ENCODE results near the gene CDC45. TPM values are rescaled to one million over a fixed set of nuclear protein-coding genes. Genes with fewer than 3 reads are reported as not detected.
"Not testable (repeated sequence)": the region's sequence is repeated elsewhere in the genome, so short reads cannot be mapped to it uniquely, and the experiment has no call there.

CDC45 gene, protein sequence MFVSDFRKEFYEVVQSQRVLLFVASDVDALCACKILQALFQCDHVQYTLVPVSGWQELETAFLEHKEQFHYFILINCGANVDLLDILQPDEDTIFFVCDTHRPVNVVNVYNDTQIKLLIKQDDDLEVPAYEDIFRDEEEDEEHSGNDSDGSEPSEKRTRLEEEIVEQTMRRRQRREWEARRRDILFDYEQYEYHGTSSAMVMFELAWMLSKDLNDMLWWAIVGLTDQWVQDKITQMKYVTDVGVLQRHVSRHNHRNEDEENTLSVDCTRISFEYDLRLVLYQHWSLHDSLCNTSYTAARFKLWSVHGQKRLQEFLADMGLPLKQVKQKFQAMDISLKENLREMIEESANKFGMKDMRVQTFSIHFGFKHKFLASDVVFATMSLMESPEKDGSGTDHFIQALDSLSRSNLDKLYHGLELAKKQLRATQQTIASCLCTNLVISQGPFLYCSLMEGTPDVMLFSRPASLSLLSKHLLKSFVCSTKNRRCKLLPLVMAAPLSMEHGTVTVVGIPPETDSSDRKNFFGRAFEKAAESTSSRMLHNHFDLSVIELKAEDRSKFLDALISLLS
- total RNA-seq, result 10 to 100 TPM; 59.5 to 65.7 TPM

DNA sequence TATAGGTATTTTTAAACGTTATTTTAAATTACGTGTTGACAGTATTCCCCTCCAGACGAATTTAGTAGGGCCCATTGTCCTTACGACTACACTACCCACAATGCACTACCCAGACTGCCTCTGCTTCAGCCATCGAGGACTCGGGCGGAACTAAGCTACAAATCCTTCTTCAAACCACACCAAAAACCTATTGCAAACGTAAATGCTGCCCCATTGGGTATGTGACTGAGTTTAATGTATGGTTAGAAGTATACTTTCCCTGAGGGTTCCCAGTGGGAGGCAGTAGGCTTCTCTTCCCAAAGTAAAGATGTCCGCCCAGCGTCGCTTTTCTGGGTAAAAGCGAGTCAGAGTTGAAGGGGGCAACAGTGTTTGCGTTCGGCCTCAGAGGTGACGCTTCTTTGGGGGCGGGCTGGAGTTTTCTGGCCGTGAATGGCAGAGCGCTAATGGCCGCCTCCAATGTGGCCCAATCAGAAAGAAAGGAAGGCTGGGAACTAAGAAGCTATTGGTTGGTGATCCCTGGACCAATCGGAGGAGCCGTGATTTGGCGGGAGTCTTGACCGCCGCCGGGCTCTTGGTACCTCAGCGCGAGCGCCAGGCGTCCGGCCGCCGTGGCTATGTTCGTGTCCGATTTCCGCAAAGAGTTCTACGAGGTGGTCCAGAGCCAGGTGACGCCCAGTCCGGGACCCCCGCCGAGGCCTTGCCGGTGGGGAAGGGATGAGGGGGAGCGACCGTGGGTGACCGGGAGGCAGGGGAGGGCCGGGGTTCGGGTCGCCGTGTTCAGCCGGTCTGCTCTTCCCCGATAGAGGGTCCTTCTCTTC is at the start of gene CDC45:
CDC45 (plus strand) TSS at position 566 of the 818 bp plus-strand sequence; CDS start at position 615, 49 bp downstream.
- POLR2A ChIA-PET, result no interaction called here
- peaks cover 43% of the 10 kb centered on the region for H3K4me1 Mint-ChIP-seq
- H3K9me3 Mint-ChIP-seq, result no peaks in the 10 kb centered on the region
- peaks cover 23% of the 10 kb centered on the region for H3K36me3 Mint-ChIP-seq (ENCODE audit: low read depth)
- peak within 1 kb of the TSS; percentile 100 for H3K27ac Mint-ChIP-seq
- H3K27me3 Mint-ChIP-seq, result no peaks in the 10 kb centered on the region
- CTCF ChIA-PET, result interaction anchor here (0.9 to 1.6 kb wide), 5 partner anchors 15 to 152 kb away, joined by 3 to 7 read pairs (median 3); no protein-coding TSS in a partner anchor
- peak; percentile 97 for DNase-seq
- H3K4me3 Mint-ChIP-seq, result peak within 1 kb of the TSS; percentile 100

DNA sequence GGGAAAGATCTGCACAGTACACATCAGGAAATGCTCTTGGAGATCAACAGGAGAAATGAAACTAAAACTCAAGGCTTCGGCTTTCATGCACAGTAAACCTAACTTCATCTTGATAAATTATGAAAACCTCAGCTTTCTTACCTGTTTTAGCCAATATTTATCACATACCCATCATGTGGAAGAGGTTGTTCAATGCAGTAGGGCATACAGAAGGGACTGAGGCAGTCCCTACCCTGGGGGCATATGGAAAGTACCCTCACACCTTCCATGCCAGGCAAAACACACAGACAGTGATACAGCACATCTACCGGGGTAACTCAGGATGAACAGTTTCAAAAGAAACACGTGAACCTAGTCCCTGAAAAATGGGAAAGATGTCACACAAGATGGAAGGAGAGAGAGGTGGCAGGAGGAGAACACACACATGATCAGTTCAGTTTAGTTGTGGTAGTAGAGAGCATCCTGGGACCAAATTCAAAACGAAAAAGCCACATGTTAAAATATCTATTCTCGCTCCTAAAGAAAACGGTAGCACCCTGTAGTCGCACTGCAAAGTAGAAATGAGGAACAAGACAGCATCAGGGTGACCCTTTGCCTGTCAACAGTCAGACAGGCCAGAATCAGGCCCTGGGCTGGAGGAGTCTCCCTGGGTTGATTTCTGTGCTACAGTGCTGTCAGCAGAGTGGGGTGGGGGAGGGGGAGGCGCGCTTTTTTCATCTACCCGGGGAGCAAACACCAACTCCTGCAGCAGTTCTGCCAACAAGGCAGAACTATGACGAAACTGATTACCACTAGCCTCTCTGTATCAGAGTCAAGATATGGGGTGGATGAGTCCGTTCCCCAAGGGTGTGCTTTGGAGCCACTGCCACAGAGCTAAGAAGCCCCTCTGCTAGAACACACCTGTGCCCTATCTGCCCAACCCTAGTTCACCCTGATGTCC is 49.5 kb upstream of the CDC45 start:
- Mint-ChIP-seq H3K9me3 (no peaks in the 10 kb centered on the region), H3K36me3 (ENCODE audit: low read depth) (peaks cover 44% of the 10 kb centered on the region), H3K27ac (peak overlapping the region; percentile 89), H3K27me3 (no peaks in the 10 kb centered on the region), H3K4me1 (peaks cover 48% of the 10 kb centered on the region), H3K4me3 (peak overlapping the region; percentile 81)
- ChIA-PET CTCF (no interaction called here), POLR2A (no interaction called here)
- peak; percentile 67 for DNase-seq

DNA sequence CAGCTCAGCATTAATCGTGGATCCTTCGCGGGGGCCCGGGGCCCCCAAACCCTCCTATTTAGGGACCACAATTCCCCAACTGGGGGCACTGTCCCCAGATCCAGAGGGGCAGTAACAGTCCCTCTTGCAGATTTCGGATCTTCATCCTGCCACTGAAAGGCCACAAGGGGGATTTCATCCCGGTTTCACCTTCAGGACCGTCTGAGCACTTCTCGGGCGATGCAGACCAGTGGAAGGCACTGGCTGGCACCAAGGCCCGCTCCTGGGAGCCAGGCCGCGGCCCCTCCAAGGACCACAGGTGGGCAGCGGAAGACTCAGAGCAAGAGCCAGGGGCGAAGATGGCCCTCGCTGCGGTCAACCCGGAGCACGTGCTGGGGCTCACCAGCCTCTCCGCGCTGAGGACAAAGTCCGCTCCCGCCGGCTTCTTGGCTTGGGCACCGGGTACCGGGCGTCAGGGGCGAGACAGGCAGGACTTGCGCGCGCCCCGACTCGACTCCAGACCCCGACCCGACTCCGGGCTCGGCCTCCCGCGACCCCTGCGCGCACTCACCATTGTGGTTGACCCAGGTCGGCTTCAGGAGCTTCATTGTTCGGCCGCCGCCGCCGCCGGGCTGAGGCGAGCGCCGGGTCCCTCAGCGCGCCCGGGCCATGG is 48.7 kb upstream of the CDC45 start:
- H3K36me3 Mint-ChIP-seq (ENCODE audit: low read depth), result peaks cover 47% of the 10 kb centered on the region
- H3K27ac Mint-ChIP-seq, result peak overlapping the region; percentile 89
- peak overlapping the region; percentile 81 for H3K4me3 Mint-ChIP-seq
- peaks cover 47% of the 10 kb centered on the region for H3K4me1 Mint-ChIP-seq
- DNase-seq, result peak; percentile 24
- no peaks in the 10 kb centered on the region for H3K9me3 Mint-ChIP-seq
- ChIA-PET CTCF (interaction anchor here (0.6 to 1.5 kb wide), 2 partner anchors 8 to 20 kb away, joined by 5 to 6 read pairs; no protein-coding TSS in a partner anchor), POLR2A (interaction anchor here (1.0 to 1.4 kb wide), 2 partner anchors 10 to 16 kb away, joined by 3 to 5 read pairs; partner anchors contain the start of gene C22orf39)
- H3K27me3 Mint-ChIP-seq, result no peaks in the 10 kb centered on the region

DNA sequence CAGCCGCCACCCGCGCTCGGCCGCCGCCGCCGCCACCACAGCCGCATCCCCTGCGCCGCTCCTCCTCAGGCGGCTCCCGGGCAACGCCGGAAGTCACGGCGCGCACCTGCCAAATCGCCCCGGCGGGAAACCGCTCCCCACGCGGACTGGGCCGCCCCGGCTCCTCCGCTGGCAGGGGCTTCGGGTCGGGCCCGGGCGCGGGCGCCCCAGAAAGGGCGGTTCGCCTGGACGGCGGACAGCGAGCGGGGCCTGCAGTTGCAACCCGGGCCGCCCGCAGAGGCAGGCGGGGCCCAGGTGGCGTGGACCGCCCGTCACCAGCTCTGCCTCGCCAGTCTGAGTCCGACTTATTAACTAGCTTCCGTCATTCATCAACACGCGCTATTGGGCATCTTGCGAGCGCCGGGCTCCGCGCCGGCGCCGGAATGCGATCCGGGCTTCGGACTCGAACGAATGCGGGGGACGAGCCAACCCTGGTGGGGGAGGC is 48.0 kb upstream of the CDC45 start, which contains the start of gene HIRA:
HIRA (minus strand) TSS at position 85 of the 484 bp plus-strand sequence. CDS start 257 bp downstream, outside the sequence.
- Mint-ChIP-seq H3K36me3 (ENCODE audit: low read depth) (peaks cover 41% of the 10 kb centered on the region), H3K4me3 (peak within 1 kb of the TSS; percentile 81), H3K9me3 (no peaks in the 10 kb centered on the region), H3K4me1 (peaks cover 40% of the 10 kb centered on the region), H3K27ac (peak within 1 kb of the TSS; percentile 97), H3K27me3 (no peaks in the 10 kb centered on the region)
- ChIA-PET POLR2A (interaction anchor here (1.0 to 1.4 kb wide), 2 partner anchors 11 to 15 kb away, joined by 3 to 5 read pairs; partner anchors contain the start of gene C22orf39), CTCF (interaction anchor here (0.9 to 1.5 kb wide), 2 partner anchors 9 to 20 kb away, joined by 3 to 6 read pairs; no protein-coding TSS in a partner anchor)
- peak; percentile 80 for DNase-seq

DNA sequence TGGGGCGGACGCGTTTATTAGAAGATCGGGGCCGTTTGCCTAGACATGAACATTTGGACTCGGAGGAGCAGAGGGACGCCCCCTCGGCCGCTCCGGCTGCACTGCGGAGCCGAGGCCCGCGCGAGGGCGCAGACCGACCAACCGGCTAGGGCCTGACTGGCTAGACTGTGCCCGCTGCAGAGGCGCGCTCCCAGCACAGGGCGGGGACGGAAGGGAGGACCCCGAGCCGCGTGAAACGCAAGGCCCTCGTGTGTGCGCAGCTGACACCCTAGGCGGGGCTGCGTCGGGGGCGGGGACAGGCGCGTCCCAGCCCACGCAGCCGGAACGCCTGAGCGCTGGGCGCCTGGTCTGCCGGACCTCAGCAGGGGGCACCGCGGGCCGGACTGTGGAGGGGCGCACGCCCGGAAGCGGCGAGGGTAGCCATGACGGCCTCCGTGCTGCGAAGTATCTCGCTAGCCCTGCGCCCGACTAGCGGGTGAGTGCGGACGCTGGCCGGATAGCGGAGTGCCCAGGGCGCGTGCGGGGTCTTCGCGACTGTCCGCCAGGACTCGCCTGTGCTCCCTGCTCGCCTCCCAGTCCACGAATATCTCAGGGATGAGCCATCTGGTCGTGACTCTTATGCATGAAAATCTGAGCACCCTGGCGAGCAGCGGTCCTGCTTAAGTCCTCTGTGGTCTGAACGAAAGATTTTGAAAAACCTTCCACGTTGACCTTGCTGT is 47.4 kb upstream of the CDC45 start, which contains the start of gene MRPL40:
MRPL40 (plus strand) TSS at position 413 of the 719 bp plus-strand sequence; CDS start at position 423, 10 bp downstream.
- Mint-ChIP-seq H3K4me1 (peaks cover 34% of the 10 kb centered on the region), H3K4me3 (peak within 1 kb of the TSS; percentile 81), H3K9me3 (no peaks in the 10 kb centered on the region), H3K27me3 (no peaks in the 10 kb centered on the region), H3K36me3 (ENCODE audit: low read depth) (peaks cover 35% of the 10 kb centered on the region), H3K27ac (peak within 1 kb of the TSS; percentile 97)
- ChIA-PET CTCF (interaction anchor here (0.9 to 1.5 kb wide), 2 partner anchors 10 to 19 kb away, joined by 3 to 6 read pairs; no protein-coding TSS in a partner anchor), POLR2A (interaction anchor here (1.0 to 1.4 kb wide), 2 partner anchors 12 to 15 kb away, joined by 3 to 5 read pairs; partner anchors contain the start of gene C22orf39)
- DNase-seq, result peak; percentile 90

DNA sequence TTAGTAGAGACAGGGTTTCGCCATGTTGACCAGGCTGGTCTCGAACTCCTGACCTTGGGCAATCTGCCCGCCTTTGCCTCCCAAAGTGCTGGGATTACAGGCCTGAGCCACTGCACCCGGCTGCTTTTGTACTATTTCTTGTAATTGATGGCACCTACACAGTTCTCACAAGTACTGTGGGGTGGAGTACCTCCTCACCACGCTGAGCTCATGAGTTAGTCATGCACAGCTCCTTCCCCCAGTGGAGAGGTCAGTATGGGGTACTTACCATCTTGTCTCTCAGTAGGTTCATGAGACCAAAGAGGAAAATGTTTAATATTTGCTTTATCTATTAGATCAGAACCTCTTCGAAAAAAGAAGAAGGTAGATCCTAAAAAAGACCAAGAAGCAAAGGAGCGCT is 45.3 kb upstream of the CDC45 start:
- CTCF ChIA-PET, result interaction anchor here (0.6 to 2.3 kb wide), 3 partner anchors 12 to 38 kb away, joined by 3 to 11 read pairs (median 3); no protein-coding TSS in a partner anchor
- POLR2A ChIA-PET, result no interaction called here
- Mint-ChIP-seq H3K4me1 (peaks cover 23% of the 10 kb centered on the region), H3K4me3 (peak overlapping the region; percentile 13), H3K27me3 (no peaks in the 10 kb centered on the region), H3K9me3 (no peaks in the 10 kb centered on the region), H3K36me3 (ENCODE audit: low read depth) (peaks cover 21% of the 10 kb centered on the region), H3K27ac (peak overlapping the region; percentile 41)
- DNase-seq, result no peak

DNA sequence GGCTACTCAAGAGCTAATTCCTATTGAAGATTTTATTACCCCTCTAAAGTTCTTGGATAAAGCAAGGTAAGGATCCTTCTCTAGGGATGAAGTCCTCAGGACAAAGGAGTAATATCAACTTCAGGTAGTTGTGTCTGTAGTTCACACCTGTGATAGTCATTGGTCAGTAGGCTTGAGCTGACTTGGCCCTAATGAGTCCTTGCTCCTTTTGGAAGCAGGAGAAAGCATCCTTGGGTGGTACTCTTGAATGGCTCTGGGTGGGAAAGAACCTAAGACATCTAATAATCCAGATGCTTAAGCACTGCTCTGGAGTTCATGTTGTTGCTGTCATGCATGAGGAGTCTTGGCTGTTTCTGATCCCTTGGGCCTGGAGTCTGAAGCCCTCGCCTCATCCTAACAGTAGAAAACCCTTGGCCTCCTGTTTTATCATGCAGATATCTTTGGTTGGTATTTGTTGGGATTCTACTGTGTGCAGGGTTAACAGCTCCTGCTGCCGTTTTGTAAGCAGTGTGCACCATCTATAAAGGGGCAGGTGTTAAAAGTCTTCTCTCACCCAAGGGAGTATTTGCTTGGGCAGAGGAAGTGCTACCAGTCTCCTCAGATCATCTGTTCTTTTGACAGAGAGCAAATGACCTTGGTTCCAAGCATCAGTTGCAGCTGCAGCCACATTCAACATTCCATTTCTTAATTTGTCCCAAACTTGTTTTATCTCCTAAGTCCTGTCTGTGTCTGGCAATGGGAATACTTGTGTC is 44.7 kb upstream of the CDC45 start:
- H3K36me3 Mint-ChIP-seq (ENCODE audit: low read depth), result peaks cover 15% of the 10 kb centered on the region
- peaks cover 18% of the 10 kb centered on the region for H3K4me1 Mint-ChIP-seq
- H3K27ac Mint-ChIP-seq, result no peak overlapping the region
- ChIA-PET CTCF (interaction anchor here (0.6 to 2.3 kb wide), 4 partner anchors 11 to 34 kb away, joined by 3 to 11 read pairs (median 4); no protein-coding TSS in a partner anchor), POLR2A (no interaction called here)
- no peak for DNase-seq
- H3K9me3 Mint-ChIP-seq, result no peaks in the 10 kb centered on the region
- no peak overlapping the region for H3K4me3 Mint-ChIP-seq
- no peaks in the 10 kb centered on the region for H3K27me3 Mint-ChIP-seq

DNA sequence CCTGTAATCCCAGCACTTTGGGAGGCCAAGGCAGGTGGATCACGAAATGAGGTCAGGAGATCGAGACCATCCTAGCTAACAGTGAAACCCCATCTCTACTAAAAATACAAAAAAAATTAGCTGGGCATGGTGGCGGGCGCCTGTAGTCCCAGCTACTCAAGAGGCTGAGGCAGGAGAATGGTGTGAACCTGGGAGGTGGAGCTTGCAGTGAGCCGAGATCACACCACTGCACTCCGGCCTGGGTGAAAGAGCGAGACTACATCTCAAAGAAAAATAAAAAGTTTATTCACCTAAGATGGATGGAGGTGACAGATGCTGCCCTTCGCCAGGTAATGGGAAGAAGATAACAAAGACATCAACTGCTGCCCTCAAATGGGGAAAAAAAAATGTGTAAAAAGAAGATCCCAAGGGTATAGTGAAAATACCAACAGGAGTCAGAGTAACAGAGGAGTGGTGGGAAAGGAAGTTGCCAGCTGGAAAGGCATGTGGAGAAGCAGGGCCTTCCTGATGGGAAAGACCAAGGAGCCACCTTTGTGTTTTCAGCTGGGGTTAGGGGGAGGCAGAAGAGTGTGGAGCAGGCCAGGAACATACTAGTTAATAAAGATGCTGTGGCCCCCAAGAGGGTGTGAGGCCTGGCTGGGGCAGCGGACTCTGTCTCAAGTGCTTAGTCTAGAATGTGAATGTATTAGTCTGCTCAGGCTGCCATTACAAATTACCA is 43.1 kb upstream of the CDC45 start:
- H3K27ac Mint-ChIP-seq, DNase-seq, H3K4me3 Mint-ChIP-seq, H3K9me3 Mint-ChIP-seq, H3K27me3 Mint-ChIP-seq, POLR2A ChIA-PET, CTCF ChIA-PET: not testable (repeated sequence)
- H3K4me1 Mint-ChIP-seq, result peaks cover 18% of the 10 kb centered on the region
- H3K36me3 Mint-ChIP-seq (ENCODE audit: low read depth), result peaks cover 22% of the 10 kb centered on the region

DNA sequence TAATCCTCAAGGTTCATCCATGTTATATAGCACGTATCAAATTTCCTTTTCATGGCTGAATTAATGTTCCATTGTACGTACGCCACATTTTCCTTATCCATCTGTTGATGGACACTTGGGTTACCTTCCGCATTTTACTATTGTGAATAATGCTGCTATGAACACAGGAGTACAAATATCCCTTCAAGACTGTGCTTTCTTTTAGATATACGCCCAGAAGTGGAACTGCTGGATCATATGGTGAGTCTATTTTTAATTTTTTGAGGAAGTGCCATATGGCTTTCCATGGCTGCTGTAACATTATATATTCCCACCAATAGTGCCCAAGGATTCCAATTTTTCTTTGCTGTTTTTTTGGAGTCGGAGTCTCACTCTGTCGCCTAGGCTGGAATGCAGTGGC is 41.4 kb upstream of the CDC45 start:
- no peak for DNase-seq
- Mint-ChIP-seq H3K4me3 (no peak overlapping the region), H3K9me3 (no peaks in the 10 kb centered on the region), H3K27me3 (no peaks in the 10 kb centered on the region), H3K36me3 (ENCODE audit: low read depth) (peaks cover 25% of the 10 kb centered on the region), H3K4me1 (peaks cover 15% of the 10 kb centered on the region), H3K27ac (no peak overlapping the region)
- CTCF ChIA-PET, result no interaction called here
- POLR2A ChIA-PET, result no interaction called here

Data from activated CD4-positive, alpha-beta T cell treated with anti-CD3 and anti-CD28 coated beads, Interleukin-2, amount 10 ng/mL, durations not matched to agents 7 days and 5 days (primary cell).